ENCODE data around the gene GMCL1.

The GMCL1 gene

GRCh38 chr2:69796174-69796573 is 33.3 kb upstream of the GMCL1 start:
- peak overlapping the region; percentile 85 for H3K4me3 Mint-ChIP-seq
- DNase-seq, result no peak
- H3K9me3 Mint-ChIP-seq, result no peaks in the 10 kb centered on the region
- peaks cover 70% of the 10 kb centered on the region for H3K4me1 Mint-ChIP-seq
- peaks cover 4% of the 10 kb centered on the region for H3K27me3 Mint-ChIP-seq (ENCODE audit: low read depth, poor library complexity)
- H3K27ac Mint-ChIP-seq, result no peak overlapping the region
- TF ChIP-seq, protein P1, sequence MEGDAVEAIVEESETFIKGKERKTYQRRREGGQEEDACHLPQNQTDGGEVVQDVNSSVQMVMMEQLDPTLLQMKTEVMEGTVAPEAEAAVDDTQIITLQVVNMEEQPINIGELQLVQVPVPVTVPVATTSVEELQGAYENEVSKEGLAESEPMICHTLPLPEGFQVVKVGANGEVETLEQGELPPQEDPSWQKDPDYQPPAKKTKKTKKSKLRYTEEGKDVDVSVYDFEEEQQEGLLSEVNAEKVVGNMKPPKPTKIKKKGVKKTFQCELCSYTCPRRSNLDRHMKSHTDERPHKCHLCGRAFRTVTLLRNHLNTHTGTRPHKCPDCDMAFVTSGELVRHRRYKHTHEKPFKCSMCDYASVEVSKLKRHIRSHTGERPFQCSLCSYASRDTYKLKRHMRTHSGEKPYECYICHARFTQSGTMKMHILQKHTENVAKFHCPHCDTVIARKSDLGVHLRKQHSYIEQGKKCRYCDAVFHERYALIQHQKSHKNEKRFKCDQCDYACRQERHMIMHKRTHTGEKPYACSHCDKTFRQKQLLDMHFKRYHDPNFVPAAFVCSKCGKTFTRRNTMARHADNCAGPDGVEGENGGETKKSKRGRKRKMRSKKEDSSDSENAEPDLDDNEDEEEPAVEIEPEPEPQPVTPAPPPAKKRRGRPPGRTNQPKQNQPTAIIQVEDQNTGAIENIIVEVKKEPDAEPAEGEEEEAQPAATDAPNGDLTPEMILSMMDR (IDR thresholded peaks at IDR 0.05), result no peak
- peaks cover 5% of the 10 kb centered on the region for H3K36me3 Mint-ChIP-seq (ENCODE audit: low read depth)

GRCh38 chr2:69797235-69797634 is 32.2 kb upstream of the GMCL1 start:
- H3K36me3 Mint-ChIP-seq (ENCODE audit: low read depth), result peaks cover 5% of the 10 kb centered on the region
- peak overlapping the region; percentile 91 for H3K27ac Mint-ChIP-seq
- H3K4me1 Mint-ChIP-seq, result peaks cover 72% of the 10 kb centered on the region
- H3K9me3 Mint-ChIP-seq, result no peaks in the 10 kb centered on the region
- H3K27me3 Mint-ChIP-seq (ENCODE audit: low read depth, poor library complexity), result peaks cover 4% of the 10 kb centered on the region
- DNase-seq, result no peak
- TF ChIP-seq, protein P1 (IDR thresholded peaks at IDR 0.05), result no peak
- H3K4me3 Mint-ChIP-seq, result peak overlapping the region; percentile 85

DNA sequence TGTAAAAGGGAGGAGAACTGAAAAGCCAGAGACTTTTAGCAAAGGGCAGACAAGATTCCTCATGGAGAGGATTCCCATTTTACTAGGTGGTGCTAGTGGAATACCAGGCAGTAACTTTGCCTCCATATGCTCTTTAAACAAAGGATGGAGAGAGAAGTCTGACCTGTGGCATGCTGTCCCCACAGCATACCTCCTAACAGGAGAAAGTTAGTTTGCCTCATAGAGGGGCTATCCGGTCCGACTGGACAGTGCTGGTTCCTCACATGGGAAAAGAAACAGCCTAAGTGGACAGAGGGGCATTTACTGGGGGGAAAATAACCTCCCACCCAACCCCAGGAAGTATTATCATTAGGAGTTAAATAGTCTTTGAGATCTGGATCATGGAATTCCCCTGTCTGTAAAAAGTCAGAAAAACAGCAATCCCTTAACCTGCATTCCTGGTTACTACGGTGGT is 31.6 kb upstream of the GMCL1 start:
- Mint-ChIP-seq H3K27me3 (ENCODE audit: low read depth, poor library complexity) (peaks cover 4% of the 10 kb centered on the region), H3K4me3 (peak overlapping the region; percentile 85), H3K36me3 (ENCODE audit: low read depth) (peaks cover 5% of the 10 kb centered on the region), H3K9me3 (no peaks in the 10 kb centered on the region), H3K4me1 (peaks cover 69% of the 10 kb centered on the region), H3K27ac (peak overlapping the region; percentile 91)
- DNase-seq, result no peak
- TF ChIP-seq, protein P1 (IDR thresholded peaks at IDR 0.05), result no peak

- Mint-ChIP-seq H3K36me3 (ENCODE audit: low read depth) (peaks cover 6% of the 10 kb centered on the region), H3K4me3 (peak overlapping the region; percentile 85), H3K9me3 (no peaks in the 10 kb centered on the region), H3K27ac (peak overlapping the region; percentile 91), H3K27me3 (ENCODE audit: low read depth, poor library complexity) (peaks cover 4% of the 10 kb centered on the region), H3K4me1 (peaks cover 67% of the 10 kb centered on the region)
- TF ChIP-seq, protein P1 (IDR thresholded peaks at IDR 0.05), result no peak
- DNase-seq, result peak; percentile 24
Measured at GRCh38 chr2:69798290-69798908, 31.1 kb upstream of the GMCL1 start.

DNA sequence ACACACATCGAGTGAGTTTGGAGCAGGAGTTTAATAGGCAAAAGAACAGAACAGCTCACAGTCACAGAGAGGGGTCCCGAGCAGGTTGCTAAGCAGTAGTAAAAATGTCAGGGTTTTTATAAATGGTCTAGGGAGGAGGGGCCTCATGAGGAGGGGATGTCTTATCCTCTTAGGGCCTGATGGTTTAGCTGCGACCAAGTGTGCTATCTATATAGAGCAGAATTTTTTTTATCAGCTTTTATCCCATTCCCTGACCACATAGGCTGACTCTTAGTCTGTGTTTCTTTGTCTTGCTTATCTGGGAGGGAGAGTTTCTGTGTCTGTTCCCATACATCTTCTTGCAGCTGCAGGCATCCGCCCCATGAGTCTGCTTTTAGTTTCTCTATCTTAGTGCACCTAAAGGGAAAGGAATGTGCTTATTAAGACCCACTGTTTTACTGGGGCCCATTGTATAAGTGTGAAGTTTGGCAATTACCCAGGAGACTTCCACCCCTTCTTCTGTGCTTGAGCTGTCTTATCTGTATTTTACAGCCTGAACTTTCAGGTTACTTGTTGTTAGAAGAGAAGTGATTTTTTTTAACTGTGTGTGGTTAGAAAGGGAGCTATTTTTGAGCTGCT is 30.4 kb upstream of the GMCL1 start:
- peak; percentile 35 for DNase-seq
- Mint-ChIP-seq H3K9me3 (no peaks in the 10 kb centered on the region), H3K27me3 (ENCODE audit: low read depth, poor library complexity) (peaks cover 4% of the 10 kb centered on the region), H3K4me3 (peak overlapping the region; percentile 85), H3K36me3 (ENCODE audit: low read depth) (peaks cover 9% of the 10 kb centered on the region), H3K4me1 (peaks cover 69% of the 10 kb centered on the region), H3K27ac (peak overlapping the region; percentile 91)
- TF ChIP-seq, protein P1 (IDR thresholded peaks at IDR 0.05), result no peak
